Measurements from ENCODE around the gene FAM83B.

FAM83B gene

DNA sequence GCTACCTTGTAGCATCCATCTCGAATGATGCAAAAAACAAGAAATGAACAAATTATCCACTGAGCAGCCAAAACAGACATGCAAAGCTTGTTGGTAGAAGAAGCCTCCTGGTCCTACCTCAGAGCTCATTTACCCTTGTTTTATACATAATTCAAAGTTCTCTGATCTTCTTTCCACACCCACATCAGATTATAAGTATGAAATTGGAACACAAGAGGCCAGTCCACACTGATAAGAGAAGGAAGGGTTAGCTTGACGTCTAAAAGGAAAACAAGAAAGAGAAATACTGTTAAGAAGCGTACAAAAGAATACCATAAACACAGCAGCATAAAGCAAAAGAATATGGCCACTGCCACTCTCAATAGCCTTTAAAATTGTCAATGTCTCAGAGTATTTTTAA, 49.7 kb downstream of the FAM83B start:
- Mint-ChIP-seq H3K9me3 (no peaks in the 10 kb centered on the region), H3K4me3 (no peak overlapping the region)

GRCh38 chr6:54897462-54898189, 51.1 kb downstream of the FAM83B start:
- Mint-ChIP-seq H3K4me1 (ENCODE audit: low read depth) (no peaks in the 10 kb centered on the region), H3K4me3 (no peak overlapping the region), H3K27ac (no peak overlapping the region), H3K27me3 (no peaks in the 10 kb centered on the region), H3K36me3 (ENCODE audit: low read depth) (no peaks in the 10 kb centered on the region), H3K9me3 (no peaks in the 10 kb centered on the region)
- intact Hi-C loops (cut with micrococcal nuclease): no loop called here

More for the DNA sequence above, 49.7 kb downstream of the FAM83B start:
- no peaks in the 10 kb centered on the region for H3K27me3 Mint-ChIP-seq
- no peaks in the 10 kb centered on the region for H3K4me1 Mint-ChIP-seq (ENCODE audit: low read depth)
- intact Hi-C loops (cut with micrococcal nuclease): no loop called here
- H3K27ac Mint-ChIP-seq: no peak overlapping the region
- no peaks in the 10 kb centered on the region for H3K36me3 Mint-ChIP-seq (ENCODE audit: low read depth)

GRCh38 chr6:54898767-54899166, 52.2 kb downstream of the FAM83B start:
- Mint-ChIP-seq H3K4me1 (ENCODE audit: low read depth) (no peaks in the 10 kb centered on the region), H3K9me3 (no peaks in the 10 kb centered on the region), H3K36me3 (ENCODE audit: low read depth) (no peaks in the 10 kb centered on the region), H3K4me3 (no peak overlapping the region), H3K27ac (no peak overlapping the region), H3K27me3 (no peaks in the 10 kb centered on the region)
- intact Hi-C loops (cut with micrococcal nuclease): no loop called here

DNA sequence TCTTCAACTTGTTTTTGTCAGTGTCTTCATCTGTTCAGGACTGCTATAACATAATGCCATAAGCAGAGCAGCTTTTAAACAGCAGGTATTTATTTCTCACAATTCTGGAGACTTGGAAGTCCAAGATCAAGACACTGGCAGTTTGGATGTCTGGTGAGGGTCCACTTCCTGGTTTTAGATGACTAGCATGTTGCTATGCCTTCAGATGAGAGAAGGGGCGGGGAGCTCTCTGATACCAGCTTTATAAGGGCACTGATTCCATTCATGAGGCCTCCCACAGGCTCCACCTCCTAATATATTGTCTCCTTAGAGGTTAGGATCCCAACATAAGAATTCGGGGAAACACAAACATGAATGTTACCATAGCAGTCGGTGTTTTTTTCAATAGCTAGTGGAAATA, 52.9 kb downstream of the FAM83B start:
- H3K9me3 Mint-ChIP-seq: no peaks in the 10 kb centered on the region
- H3K36me3 Mint-ChIP-seq (ENCODE audit: low read depth): no peaks in the 10 kb centered on the region
- intact Hi-C loops (cut with micrococcal nuclease): no loop called here
- no peaks in the 10 kb centered on the region for H3K4me1 Mint-ChIP-seq (ENCODE audit: low read depth)
- H3K27ac Mint-ChIP-seq: no peak overlapping the region
- H3K27me3 Mint-ChIP-seq: no peaks in the 10 kb centered on the region
- no peak overlapping the region for H3K4me3 Mint-ChIP-seq

DNA sequence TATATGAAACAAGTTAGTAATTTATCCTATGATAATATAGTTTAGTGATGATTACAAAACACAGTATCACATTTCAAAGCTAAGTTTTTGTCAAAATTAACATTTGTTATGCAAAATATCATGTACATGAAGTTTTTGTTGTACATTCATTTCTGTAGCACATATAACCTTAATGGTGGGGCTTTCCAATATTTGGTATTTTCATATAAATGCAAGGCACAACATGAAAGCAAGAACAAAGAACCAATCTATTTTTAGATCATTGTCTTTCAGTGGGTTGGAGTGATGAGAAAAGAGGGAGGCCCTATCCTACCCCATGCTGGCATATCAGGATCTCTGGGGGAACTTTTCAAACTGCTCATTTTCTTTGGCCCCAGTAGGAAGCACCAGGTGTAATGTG, 53.4 kb downstream of the FAM83B start:
- Mint-ChIP-seq H3K9me3 (no peaks in the 10 kb centered on the region), H3K4me1 (ENCODE audit: low read depth) (no peaks in the 10 kb centered on the region), H3K36me3 (ENCODE audit: low read depth) (no peaks in the 10 kb centered on the region), H3K27me3 (no peaks in the 10 kb centered on the region), H3K4me3 (no peak overlapping the region), H3K27ac (no peak overlapping the region)
- intact Hi-C loops (cut with micrococcal nuclease): no loop called here

DNA sequence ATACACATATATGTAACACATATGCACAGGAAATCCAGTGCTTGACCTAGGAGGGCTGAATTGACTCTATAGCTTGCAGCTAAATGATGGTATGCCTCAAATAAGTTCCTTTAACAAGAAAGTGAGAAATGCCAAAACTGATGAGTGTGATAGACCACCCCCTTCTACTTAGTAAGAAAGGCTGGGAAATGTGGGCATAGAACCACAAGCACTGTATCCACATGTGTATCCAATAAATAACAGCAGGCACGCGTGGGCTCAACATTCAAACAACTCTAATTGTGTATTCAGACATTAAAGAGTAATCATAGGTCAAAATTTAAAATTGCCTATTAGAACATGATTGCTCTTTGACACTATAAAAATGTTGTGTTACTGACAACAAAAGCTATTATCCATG, 54.1 kb downstream of the FAM83B start:
- intact Hi-C loops (cut with micrococcal nuclease): no loop called here
- Mint-ChIP-seq H3K36me3 (ENCODE audit: low read depth) (no peaks in the 10 kb centered on the region), H3K9me3 (no peaks in the 10 kb centered on the region), H3K4me3 (no peak overlapping the region), H3K4me1 (ENCODE audit: low read depth) (no peaks in the 10 kb centered on the region), H3K27me3 (no peaks in the 10 kb centered on the region), H3K27ac (no peak overlapping the region)

- no peak overlapping the region for H3K27ac Mint-ChIP-seq
- H3K4me3 Mint-ChIP-seq: no peak overlapping the region
- intact Hi-C loops (cut with micrococcal nuclease): no loop called here
- no peaks in the 10 kb centered on the region for H3K4me1 Mint-ChIP-seq (ENCODE audit: low read depth)
- H3K36me3 Mint-ChIP-seq (ENCODE audit: low read depth): no peaks in the 10 kb centered on the region
- H3K9me3 Mint-ChIP-seq: no peaks in the 10 kb centered on the region
- no peaks in the 10 kb centered on the region for H3K27me3 Mint-ChIP-seq
These were observed 57.3 kb downstream of the FAM83B start for GRCh38 chr6:54903884-54904283.

DNA sequence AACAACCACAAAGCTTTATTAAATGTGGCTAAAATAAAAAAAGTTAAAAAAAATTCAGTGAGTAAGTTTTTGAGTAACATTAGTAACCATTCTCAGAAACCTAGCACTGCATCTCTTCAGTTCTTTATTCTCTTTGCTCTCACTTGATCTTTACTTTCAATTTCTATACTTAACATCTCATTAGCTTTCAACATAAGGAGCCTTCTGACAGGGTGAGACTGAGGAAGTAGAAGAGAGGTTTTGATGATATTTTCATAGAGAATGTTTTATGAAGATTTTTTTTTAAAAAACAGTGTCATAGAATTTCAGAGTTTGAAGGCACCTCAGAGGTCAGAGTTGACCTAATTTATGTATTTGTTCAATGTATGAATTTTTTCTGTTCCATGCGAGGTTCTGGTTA, 60.8 kb downstream of the FAM83B start:
- intact Hi-C loops (cut with micrococcal nuclease): no loop called here
- no peak overlapping the region for H3K4me3 Mint-ChIP-seq
- H3K36me3 Mint-ChIP-seq (ENCODE audit: low read depth): no peaks in the 10 kb centered on the region
- H3K4me1 Mint-ChIP-seq (ENCODE audit: low read depth): no peaks in the 10 kb centered on the region
- no peak overlapping the region for H3K27ac Mint-ChIP-seq
- no peaks in the 10 kb centered on the region for H3K27me3 Mint-ChIP-seq
- H3K9me3 Mint-ChIP-seq: no peaks in the 10 kb centered on the region

GRCh38 chr6:54909184-54909583, 62.6 kb downstream of the FAM83B start:
- Mint-ChIP-seq H3K36me3 (ENCODE audit: low read depth) (no peaks in the 10 kb centered on the region), H3K27ac (no peak overlapping the region), H3K4me3 (no peak overlapping the region), H3K9me3 (no peaks in the 10 kb centered on the region), H3K27me3 (no peaks in the 10 kb centered on the region), H3K4me1 (ENCODE audit: low read depth) (no peaks in the 10 kb centered on the region)
- intact Hi-C loops (cut with micrococcal nuclease): no loop called here

DNA sequence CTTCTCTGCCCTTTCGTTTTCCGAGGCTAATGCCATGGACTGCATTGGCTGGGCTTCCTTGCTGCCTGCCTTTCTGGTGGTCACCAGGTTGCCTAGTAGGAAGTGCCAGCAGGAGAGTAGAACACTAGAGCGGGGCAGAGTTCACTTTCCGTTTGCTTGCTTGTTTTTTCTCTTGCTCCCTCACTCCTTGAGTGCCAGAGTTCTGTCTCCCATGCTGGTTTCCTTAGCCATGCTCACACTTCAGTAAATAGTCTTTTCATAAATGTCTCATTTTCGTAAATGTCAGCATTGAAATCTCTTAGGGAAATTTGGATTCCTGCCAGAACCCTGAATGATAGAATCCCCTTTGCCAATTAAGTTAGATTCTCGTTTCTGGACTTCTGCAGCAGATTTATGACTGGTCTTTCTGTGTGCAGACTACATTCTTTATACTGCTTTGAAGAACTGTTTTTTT, 63.9 kb downstream of the FAM83B start:
- peaks cover 7% of the 10 kb centered on the region for H3K9me3 Mint-ChIP-seq
- no peaks in the 10 kb centered on the region for H3K27me3 Mint-ChIP-seq
- H3K4me1 Mint-ChIP-seq (ENCODE audit: low read depth): no peaks in the 10 kb centered on the region
- intact Hi-C loops (cut with micrococcal nuclease): no loop called here
- no peak overlapping the region for H3K27ac Mint-ChIP-seq
- no peaks in the 10 kb centered on the region for H3K36me3 Mint-ChIP-seq (ENCODE audit: low read depth)
- no peak overlapping the region for H3K4me3 Mint-ChIP-seq

GRCh38 chr6:54910921-54911320, 64.3 kb downstream of the FAM83B start:
- H3K27ac Mint-ChIP-seq: no peak overlapping the region
- H3K27me3 Mint-ChIP-seq: no peaks in the 10 kb centered on the region
- H3K9me3 Mint-ChIP-seq: peaks cover 7% of the 10 kb centered on the region
- H3K36me3 Mint-ChIP-seq (ENCODE audit: low read depth): no peaks in the 10 kb centered on the region
- H3K4me1 Mint-ChIP-seq (ENCODE audit: low read depth): no peaks in the 10 kb centered on the region
- intact Hi-C loops (cut with micrococcal nuclease): no loop called here
- H3K4me3 Mint-ChIP-seq: no peak overlapping the region

GRCh38 chr6:54913211-54913610, 66.6 kb downstream of the FAM83B start:
- Mint-ChIP-seq H3K27ac (no peak overlapping the region), H3K9me3 (peaks cover 7% of the 10 kb centered on the region), H3K4me3 (no peak overlapping the region), H3K27me3 (no peaks in the 10 kb centered on the region), H3K36me3 (ENCODE audit: low read depth) (no peaks in the 10 kb centered on the region), H3K4me1 (ENCODE audit: low read depth) (no peaks in the 10 kb centered on the region)
- intact Hi-C loops (cut with micrococcal nuclease): no loop called here

GRCh38 chr6:54916858-54917257, 70.3 kb downstream of the FAM83B start:
- Mint-ChIP-seq H3K27ac (no peak overlapping the region), H3K36me3 (ENCODE audit: low read depth) (no peaks in the 10 kb centered on the region), H3K4me1 (ENCODE audit: low read depth) (no peaks in the 10 kb centered on the region), H3K9me3 (peaks cover 7% of the 10 kb centered on the region), H3K27me3 (no peaks in the 10 kb centered on the region), H3K4me3 (no peak overlapping the region)
- intact Hi-C loops (cut with micrococcal nuclease): no loop called here

DNA sequence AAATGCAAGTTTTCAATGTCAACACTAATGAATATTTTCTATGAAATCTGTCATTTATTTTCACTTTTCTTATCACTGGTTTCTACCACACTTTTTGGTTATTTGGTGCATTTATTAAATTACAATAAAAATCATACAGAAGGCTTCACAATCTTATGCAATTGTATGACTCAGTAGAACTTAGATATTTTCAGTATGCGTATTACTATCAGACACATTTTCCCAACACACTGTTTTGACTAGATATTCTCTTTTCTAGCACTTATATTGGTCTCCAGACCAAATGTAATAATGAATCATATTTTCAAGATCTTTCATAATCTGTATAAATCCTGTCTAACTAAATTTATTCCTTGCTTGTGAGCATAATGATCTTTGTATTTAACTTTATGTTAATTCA, 74.1 kb downstream of the FAM83B start:
- Mint-ChIP-seq H3K27ac (no peak overlapping the region), H3K9me3 (no peaks in the 10 kb centered on the region), H3K4me3 (no peak overlapping the region), H3K27me3 (no peaks in the 10 kb centered on the region), H3K4me1 (ENCODE audit: low read depth) (no peaks in the 10 kb centered on the region), H3K36me3 (ENCODE audit: low read depth) (no peaks in the 10 kb centered on the region)
- intact Hi-C loops (cut with micrococcal nuclease): no loop called here

DNA sequence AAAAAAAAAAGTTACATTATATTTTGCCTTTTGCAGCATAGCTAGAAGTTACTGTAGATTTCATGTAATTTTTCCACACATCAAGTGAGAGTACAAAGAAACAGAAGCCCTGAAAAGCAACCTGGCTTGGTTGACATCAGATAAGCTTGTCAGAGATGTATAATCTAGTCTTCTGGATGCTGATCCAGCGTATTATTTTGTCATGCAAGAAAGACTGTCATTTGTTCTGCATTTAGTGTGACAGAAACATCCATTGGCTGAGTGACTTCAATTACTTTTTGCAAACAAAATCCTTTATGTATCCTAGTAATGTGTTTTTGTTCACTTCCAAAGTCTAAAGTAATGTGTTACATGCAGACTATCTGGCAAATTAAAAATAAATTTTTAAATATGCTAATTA, 75.3 kb downstream of the FAM83B start:
- H3K27ac Mint-ChIP-seq: no peak overlapping the region
- no peak overlapping the region for H3K4me3 Mint-ChIP-seq
- no peaks in the 10 kb centered on the region for H3K27me3 Mint-ChIP-seq
- no peaks in the 10 kb centered on the region for H3K36me3 Mint-ChIP-seq (ENCODE audit: low read depth)
- intact Hi-C loops (cut with micrococcal nuclease): no loop called here
- no peaks in the 10 kb centered on the region for H3K4me1 Mint-ChIP-seq (ENCODE audit: low read depth)
- no peaks in the 10 kb centered on the region for H3K9me3 Mint-ChIP-seq

All from dendritic cell treated with granulocyte-macrophage colony-stimulating factor and Interleukin-4, amounts not matched to agents 40 ng/mL and 50 ng/mL, for 4 days (primary cell).